Osteoblast (primary cell): ENCODE measurements around the gene TCF20. TPM values are rescaled to one million over a fixed set of nuclear protein-coding genes. Genes with fewer than 3 reads are reported as not detected.

Experiments
- DNase-seq: peaks from one replicate; pipeline ENCODE4 v3.0.0; 2011; ENCODE audit warnings: low spot score, mixed read lengths; ENCODE audit not compliant: insufficient read length; ENCODE audit errors: missing footprints
- H2AFZ ChIP-seq: 2 replicates; pipeline ENCODE4 v1.6.0; 2011; ENCODE audit warnings: mild to moderate bottlenecking, low read length
- H3K27ac ChIP-seq: 2 replicates; pipeline ENCODE4 v1.5.1; 2011; ENCODE audit warnings: mild to moderate bottlenecking, low read depth, low read length, moderate library complexity
- H3K27me3 ChIP-seq: 2 replicates; pipeline ENCODE4 v1.6.0; 2012; ENCODE audit warnings: mild to moderate bottlenecking, control low read depth, inconsistent platforms, low read length, moderate library complexity; ENCODE audit not compliant: insufficient read depth
- H3K36me3 ChIP-seq: 2 replicates; pipeline ENCODE4 v1.5.1; 2011; ENCODE audit warnings: mild to moderate bottlenecking, low read length, control low read depth, moderate library complexity; ENCODE audit not compliant: insufficient read depth
- H3K4me1 ChIP-seq: 2 replicates; pipeline ENCODE4 v1.5.1; 2011; ENCODE audit warnings: mild to moderate bottlenecking, low read length, control low read depth, moderate library complexity; ENCODE audit not compliant: insufficient read depth
- H3K4me2 ChIP-seq: 2 replicates; pipeline ENCODE4 v1.6.0; 2011; ENCODE audit warnings: mild to moderate bottlenecking, low read length; ENCODE audit not compliant: insufficient read depth
- H3K4me3 ChIP-seq: fragments of 200-600 bp; sonication (generic); 3 replicates; pipeline ENCODE4 v1.5.1; 2012; ENCODE audit warnings: mild to moderate bottlenecking, low read length, inconsistent platforms; ENCODE audit not compliant: insufficient read depth
- H3K79me2 ChIP-seq: 2 replicates; pipeline ENCODE4 v1.6.0; 2012; ENCODE audit warnings: mild to moderate bottlenecking, low read length, control low read depth, inconsistent platforms; ENCODE audit not compliant: insufficient read depth
- H3K9me3 ChIP-seq: 2 replicates; pipeline ENCODE4 v1.5.1; 2011; ENCODE audit warnings: low read depth, low read length, control low read depth
- H4K20me1 ChIP-seq: 2 replicates; pipeline ENCODE4 v1.6.0; 2012; ENCODE audit warnings: mild to moderate bottlenecking, low read length, control low read depth; ENCODE audit not compliant: insufficient read depth
- CTCF ChIP-seq: IDR thresholded peaks from 2 replicates; pipeline ENCODE4 v1.5.1; 2011; ENCODE audit warnings: mild to moderate bottlenecking, low read depth, low read length, moderate library complexity; ENCODE audit errors: extremely low read depth
- total RNA-seq: library from RNA; depleted of rRNA; stranded (reverse); fragments of >200 nt; gene quantifications from 2 replicates; pipeline ENCODE4 v1.2.3, GENCODE V29; 2012

The TCF20 gene
- total RNA-seq, 1 donor: 35.1 TPM

DNA sequence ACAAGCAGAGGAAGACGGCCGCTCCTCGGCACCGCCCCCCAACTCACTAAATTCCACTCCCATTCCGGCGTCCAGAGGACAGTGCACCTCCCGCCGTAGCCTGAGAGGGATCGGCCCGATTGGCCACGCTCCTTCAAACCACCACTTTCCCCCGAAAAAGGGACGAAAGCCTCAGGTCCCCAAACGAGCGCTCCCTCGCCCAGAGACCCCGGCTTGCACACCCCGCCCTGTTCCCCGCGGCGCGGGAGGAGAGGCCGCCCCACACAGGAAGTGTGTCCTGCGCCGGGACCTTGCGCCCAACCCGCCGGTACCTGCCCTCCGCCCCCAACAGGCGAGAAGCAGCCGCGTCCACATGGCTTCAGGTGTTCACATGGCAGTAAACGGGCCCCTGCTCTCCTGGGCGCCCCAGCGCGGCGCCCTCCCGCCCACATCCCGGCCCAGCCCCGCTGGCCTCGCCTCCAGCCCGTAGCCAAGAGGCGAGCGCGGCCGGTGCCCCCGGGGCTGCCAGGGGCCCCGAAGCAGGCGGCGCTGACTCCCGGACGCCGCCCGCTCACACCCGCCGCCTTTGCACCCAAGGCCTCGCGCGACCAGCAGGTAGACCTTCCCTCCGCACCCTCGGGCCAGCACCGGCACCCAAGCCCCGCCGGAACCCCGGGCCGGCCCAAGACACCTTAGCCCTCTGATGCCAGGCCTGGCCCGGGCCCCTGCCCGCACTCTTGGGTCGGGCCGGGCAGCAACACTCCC lies 849 bp downstream of the TCF20 start:
- H2AFZ ChIP-seq: peak overlapping the region; percentile 51
- no peak for TF ChIP-seq CTCF
- peak overlapping the region; percentile 83 for H3K4me3 ChIP-seq
- H3K9me3 ChIP-seq: no peaks in the 10 kb centered on the region
- H3K79me2 ChIP-seq: peaks cover 55% of the 10 kb centered on the region
- H3K36me3 ChIP-seq: peaks cover 3% of the 10 kb centered on the region
- DNase-seq: peak; percentile 94
- H3K27ac ChIP-seq: no peak overlapping the region
- peaks cover 6% of the 10 kb centered on the region for H3K4me1 ChIP-seq
- peaks cover 39% of the 10 kb centered on the region for H4K20me1 ChIP-seq
- H3K27me3 ChIP-seq: no peaks in the 10 kb centered on the region
- peak overlapping the region; percentile 84 for H3K4me2 ChIP-seq

DNA sequence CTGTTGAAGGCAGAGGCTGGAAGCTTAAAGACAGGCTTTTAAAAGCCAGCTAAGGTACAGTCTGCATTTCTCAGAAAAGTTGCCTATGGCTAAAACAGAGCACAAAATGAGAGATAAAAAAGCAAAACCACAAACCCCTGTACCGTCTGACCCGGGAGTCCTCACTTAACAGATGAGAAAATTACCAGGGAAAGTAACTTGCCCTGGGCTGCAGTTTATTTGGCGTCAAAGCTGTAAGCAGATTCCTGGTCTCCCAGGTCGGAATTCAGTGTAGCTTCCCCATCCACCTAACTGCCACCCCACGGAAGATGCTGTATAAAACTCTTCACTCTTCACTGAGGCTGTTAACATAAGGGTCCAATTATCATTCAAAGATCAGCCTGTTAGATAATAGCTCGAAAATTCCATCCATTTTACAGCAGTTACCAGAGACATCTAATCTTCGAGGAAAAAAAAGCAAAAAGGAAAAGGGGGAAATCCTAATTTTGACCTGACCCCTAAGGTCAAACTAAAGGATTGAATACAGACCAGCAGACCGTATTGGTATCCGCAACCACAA lies 1.5 kb downstream of the TCF20 start:
- peak overlapping the region; percentile 84 for H3K4me2 ChIP-seq
- H3K79me2 ChIP-seq: peaks cover 61% of the 10 kb centered on the region
- TF ChIP-seq CTCF: no peak

DNA sequence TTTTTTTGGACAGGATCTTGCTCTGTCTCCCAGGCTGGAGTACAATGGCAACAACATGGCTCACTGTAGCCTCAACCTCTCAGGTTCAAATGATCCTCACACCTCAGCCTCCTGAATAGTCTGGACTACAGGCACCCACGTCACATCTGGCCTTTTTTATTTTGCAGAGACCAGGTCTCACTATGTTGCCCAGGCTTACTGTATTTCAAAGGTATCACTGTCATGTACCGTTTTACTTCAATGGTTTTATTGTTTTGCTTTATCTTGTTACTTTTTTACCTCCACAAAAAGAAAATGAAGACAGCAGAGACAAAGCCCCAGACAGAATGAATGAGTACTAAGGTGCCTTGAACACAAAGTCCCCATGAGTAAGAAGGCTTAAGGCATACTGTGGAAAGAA lies 5.1 kb downstream of the TCF20 start:
- H3K27me3 ChIP-seq: no peaks in the 10 kb centered on the region
- H3K9me3 ChIP-seq: no peaks in the 10 kb centered on the region
- H3K4me2 ChIP-seq: no peak overlapping the region
- peaks cover 96% of the 10 kb centered on the region for H3K79me2 ChIP-seq
- TF ChIP-seq CTCF: no peak
- DNase-seq: no peak
- peaks cover 3% of the 10 kb centered on the region for H3K36me3 ChIP-seq
- H3K4me3 ChIP-seq: no peak overlapping the region
- H2AFZ ChIP-seq: no peak overlapping the region
- H3K4me1 ChIP-seq: peaks cover 6% of the 10 kb centered on the region
- no peak overlapping the region for H3K27ac ChIP-seq
- peaks cover 78% of the 10 kb centered on the region for H4K20me1 ChIP-seq

More for the DNA sequence above, 1.5 kb downstream of the TCF20 start:
- peak; percentile 56 for DNase-seq
- Histone ChIP-seq H3K4me1 (peaks cover 6% of the 10 kb centered on the region), H3K36me3 (peaks cover 3% of the 10 kb centered on the region), H3K9me3 (no peaks in the 10 kb centered on the region), H2AFZ (no peak overlapping the region), H3K27me3 (no peaks in the 10 kb centered on the region), H3K27ac (no peak overlapping the region), H4K20me1 (peaks cover 44% of the 10 kb centered on the region), H3K4me3 (peak overlapping the region; percentile 83)

- TF ChIP-seq CTCF: no peak
- H3K4me1 ChIP-seq: peaks cover 3% of the 10 kb centered on the region
- H3K4me2 ChIP-seq: no peak overlapping the region
- no peak overlapping the region for H3K4me3 ChIP-seq
- peaks cover 96% of the 10 kb centered on the region for H3K79me2 ChIP-seq
- H3K36me3 ChIP-seq: peaks cover 3% of the 10 kb centered on the region
- H2AFZ ChIP-seq: no peak overlapping the region
- peaks cover 83% of the 10 kb centered on the region for H4K20me1 ChIP-seq
- DNase-seq: no peak
- H3K27me3 ChIP-seq: no peaks in the 10 kb centered on the region
- H3K27ac ChIP-seq: no peak overlapping the region
- H3K9me3 ChIP-seq: no peaks in the 10 kb centered on the region
Measured at GRCh38 chr22:42263944-42264343, 6.5 kb downstream of the TCF20 start.
